Gastrocnemius medialis (tissue), 4 donors: ENCODE measurements around the gene PTPRN2.

Experiments used
- POLR2A ChIP-seq, 2 donors: fragments of 450-650 bp; IDR thresholded peaks; one replicate each; pipeline ENCODE4 v1.6.1; 2017; ENCODE audit warnings: antibody characterized with exemption in 2 of 2, mild to moderate bottlenecking in 2 of 2, moderate library complexity in 2 of 2
- TF ChIP-seq, protein P1 (sequence below), 5 experiments: fragments of 450-650 bp in 3 of 5; fragments of 200-600 bp in 2 of 5; sonication (generic) in 2 of 5; IDR thresholded peaks in 4 of 5; conservative IDR thresholded peaks in 1 of 5; 1 replicate in 4 of 5; 2 replicates in 1 of 5; pipeline ENCODE4 v1.5.1; 2016 to 2019; ENCODE audit warnings: antibody characterized with exemption in 5 of 5, mild to moderate bottlenecking in 3 of 5, moderate library complexity in 3 of 5

DNA sequence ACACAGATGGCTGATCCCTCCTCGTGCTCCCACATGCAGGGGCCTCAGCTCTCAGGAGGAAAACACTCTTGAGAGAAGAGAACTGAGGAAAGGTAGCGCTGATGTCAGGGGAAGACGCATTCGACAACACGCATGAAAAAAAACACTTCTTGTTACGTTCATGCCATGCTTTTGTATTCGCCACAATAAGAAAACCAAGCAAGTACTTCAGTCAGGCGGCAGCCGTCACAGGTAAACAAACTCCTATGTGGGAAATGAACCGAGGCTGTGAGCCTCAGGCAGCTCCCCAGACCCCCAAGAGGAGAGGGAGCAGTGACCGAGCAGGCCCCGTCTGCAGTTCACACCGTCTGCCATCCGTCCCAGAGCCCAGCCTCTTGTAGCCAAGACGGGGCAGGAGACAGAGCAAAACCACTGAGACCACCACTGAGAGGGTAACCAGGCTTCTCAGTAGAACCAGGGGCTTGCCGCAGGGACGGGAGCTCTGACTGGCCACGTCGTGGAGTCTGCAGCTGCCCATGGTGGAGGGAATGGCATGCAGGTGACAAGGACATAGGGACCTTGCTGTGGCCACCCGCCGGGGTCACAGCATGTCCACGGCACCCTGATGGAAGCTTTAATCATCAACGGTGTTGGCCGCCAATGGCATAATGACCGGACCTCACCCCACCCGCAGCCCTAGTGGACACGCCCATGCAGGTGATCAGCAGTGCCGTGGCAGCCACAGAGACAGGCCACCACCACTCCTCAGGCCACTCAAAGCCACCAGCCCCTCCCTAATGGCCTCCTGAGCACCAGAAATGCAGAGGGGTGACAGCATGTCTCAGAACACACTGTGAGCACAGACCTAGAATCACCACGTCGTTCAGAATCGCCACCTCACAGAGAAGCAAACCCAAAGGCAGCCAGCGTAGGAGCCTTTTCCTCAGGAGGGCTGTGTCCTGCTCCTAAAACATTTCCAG, 304.3 kb downstream of the PTPRN2 start:
- TF ChIP-seq, protein P1, sequence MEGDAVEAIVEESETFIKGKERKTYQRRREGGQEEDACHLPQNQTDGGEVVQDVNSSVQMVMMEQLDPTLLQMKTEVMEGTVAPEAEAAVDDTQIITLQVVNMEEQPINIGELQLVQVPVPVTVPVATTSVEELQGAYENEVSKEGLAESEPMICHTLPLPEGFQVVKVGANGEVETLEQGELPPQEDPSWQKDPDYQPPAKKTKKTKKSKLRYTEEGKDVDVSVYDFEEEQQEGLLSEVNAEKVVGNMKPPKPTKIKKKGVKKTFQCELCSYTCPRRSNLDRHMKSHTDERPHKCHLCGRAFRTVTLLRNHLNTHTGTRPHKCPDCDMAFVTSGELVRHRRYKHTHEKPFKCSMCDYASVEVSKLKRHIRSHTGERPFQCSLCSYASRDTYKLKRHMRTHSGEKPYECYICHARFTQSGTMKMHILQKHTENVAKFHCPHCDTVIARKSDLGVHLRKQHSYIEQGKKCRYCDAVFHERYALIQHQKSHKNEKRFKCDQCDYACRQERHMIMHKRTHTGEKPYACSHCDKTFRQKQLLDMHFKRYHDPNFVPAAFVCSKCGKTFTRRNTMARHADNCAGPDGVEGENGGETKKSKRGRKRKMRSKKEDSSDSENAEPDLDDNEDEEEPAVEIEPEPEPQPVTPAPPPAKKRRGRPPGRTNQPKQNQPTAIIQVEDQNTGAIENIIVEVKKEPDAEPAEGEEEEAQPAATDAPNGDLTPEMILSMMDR (IDR thresholded peaks at IDR 0.05 in 4 of 5, conservative IDR thresholded peaks at IDR 0.05 in 1 of 5): no peak
- TF ChIP-seq POLR2A (IDR thresholded peaks at IDR 0.05): no peak
